ENCODE results near the gene HVCN1. TPM values are rescaled to one million over a fixed set of nuclear protein-coding genes. Genes with fewer than 3 reads are reported as not detected.

Gene HVCN1
- total RNA-seq, 1 donor from 2014 or later: 11.9 TPM

- no peak overlapping the region for H3K4me3 Mint-ChIP-seq (ENCODE audit: unreplicated experiment)
- no peak for DNase-seq (ENCODE audit: low spot score)
- H3K9me3 Mint-ChIP-seq (ENCODE audit: unreplicated experiment): no peaks in the 10 kb centered on the region
- TF ChIP-seq CTCF (IDR thresholded peaks at IDR 0.05; ENCODE audit: unreplicated experiment): no peak
- H3K36me3 Mint-ChIP-seq (ENCODE audit: low read depth, unreplicated experiment): peaks cover 11% of the 10 kb centered on the region
- H3K27ac Mint-ChIP-seq (ENCODE audit: unreplicated experiment): no peak overlapping the region
- H3K27me3 Mint-ChIP-seq (ENCODE audit: unreplicated experiment): peaks cover 2% of the 10 kb centered on the region
- H3K4me1 Mint-ChIP-seq (ENCODE audit: unreplicated experiment): no peaks in the 10 kb centered on the region
Measured at GRCh38 chr12:110649341-110649847, 39.5 kb downstream of the HVCN1 start.

- Mint-ChIP-seq H3K27me3 (ENCODE audit: unreplicated experiment) (peaks cover 2% of the 10 kb centered on the region), H3K36me3 (ENCODE audit: low read depth, unreplicated experiment) (peaks cover 11% of the 10 kb centered on the region), H3K4me1 (ENCODE audit: unreplicated experiment) (no peaks in the 10 kb centered on the region), H3K27ac (ENCODE audit: unreplicated experiment) (no peak overlapping the region), H3K4me3 (ENCODE audit: unreplicated experiment) (no peak overlapping the region), H3K9me3 (ENCODE audit: unreplicated experiment) (no peaks in the 10 kb centered on the region)
- no peak for TF ChIP-seq CTCF (IDR thresholded peaks at IDR 0.05; ENCODE audit: unreplicated experiment)
- DNase-seq (ENCODE audit: low spot score): no peak
Measured at GRCh38 chr12:110647631-110648040, 41.3 kb downstream of the HVCN1 start.

- TF ChIP-seq CTCF (IDR thresholded peaks at IDR 0.05; ENCODE audit: unreplicated experiment): no peak
- Mint-ChIP-seq H3K4me1 (ENCODE audit: unreplicated experiment) (peaks cover 8% of the 10 kb centered on the region), H3K36me3 (ENCODE audit: low read depth, unreplicated experiment) (no peaks in the 10 kb centered on the region), H3K27ac (ENCODE audit: unreplicated experiment) (no peak overlapping the region), H3K27me3 (ENCODE audit: unreplicated experiment) (peaks cover 2% of the 10 kb centered on the region), H3K4me3 (ENCODE audit: unreplicated experiment) (no peak overlapping the region), H3K9me3 (ENCODE audit: unreplicated experiment) (no peaks in the 10 kb centered on the region)
- no peak for DNase-seq (ENCODE audit: low spot score)
Measured at GRCh38 chr12:110641521-110641920, 47.4 kb downstream of the HVCN1 start.

- no peak overlapping the region for H3K27ac Mint-ChIP-seq (ENCODE audit: unreplicated experiment)
- no peak overlapping the region for H3K4me3 Mint-ChIP-seq (ENCODE audit: unreplicated experiment)
- H3K27me3 Mint-ChIP-seq (ENCODE audit: unreplicated experiment): peaks cover 2% of the 10 kb centered on the region
- H3K4me1 Mint-ChIP-seq (ENCODE audit: unreplicated experiment): peaks cover 12% of the 10 kb centered on the region
- no peaks in the 10 kb centered on the region for H3K9me3 Mint-ChIP-seq (ENCODE audit: unreplicated experiment)
- no peak for TF ChIP-seq CTCF (IDR thresholded peaks at IDR 0.05; ENCODE audit: unreplicated experiment)
- H3K36me3 Mint-ChIP-seq (ENCODE audit: low read depth, unreplicated experiment): no peaks in the 10 kb centered on the region
- no peak for DNase-seq (ENCODE audit: low spot score)
Measured at GRCh38 chr12:110640275-110641025, 48.5 kb downstream of the HVCN1 start.

All from endothelial cell (in vitro differentiated cells).